ENCODE data around the gene TASP1. TPM values are rescaled to one million over a fixed set of nuclear protein-coding genes. Genes with fewer than 3 reads are reported as not detected.

TASP1 gene
- total and polyA plus RNA-seq, 10 of the 15 experiments (the other 5 are each of a cell fraction or from before 2014, with no cell fraction given) = 7.4 to 17.8 (median 10.5) TPM

GRCh38 chr20:13656721-13657368 is 18.1 kb upstream of the TASP1 start:
- Histone ChIP-seq H4K20me1 (ENCODE audit: control insufficient read depth, insufficient read depth) (no peaks in the 10 kb centered on the region), H2AFZ (ENCODE audit: control insufficient read depth, low read depth, low read length) (no peak overlapping the region), H3K9ac (ENCODE audit: control insufficient read depth, insufficient read depth, low read length) (no peak overlapping the region), H3K27ac (ENCODE audit: control insufficient read depth, insufficient read depth) (no peak overlapping the region), H3K4me1 (ENCODE audit: control insufficient read depth, insufficient read depth, low read length) (peaks cover 15% of the 10 kb centered on the region), H3K36me3 (ENCODE audit: control insufficient read depth in 2 of 2, insufficient read depth in 2 of 2, low read length in 1 of 2) (no peaks in the 10 kb centered on the region), H3K79me2 (ENCODE audit: control insufficient read depth, insufficient read depth, low read length) (no peaks in the 10 kb centered on the region), H3K27me3 (replicated peaks in 1 of 2; ENCODE audit: control insufficient read depth in 2 of 2, insufficient read depth in 2 of 2, low read length in 1 of 2) (no peaks in the 10 kb centered on the region), H3K4me3 (no peak overlapping the region), H3K4me2 (ENCODE audit: control insufficient read depth, insufficient read depth) (no peak overlapping the region), H3K9me3 (replicated peaks; ENCODE audit: control insufficient read depth, insufficient read depth, low read length) (no peaks in the 10 kb centered on the region)
- in situ Hi-C loops (cut with MboI) (no loop called here), intact Hi-C loops (cut with micrococcal nuclease; ENCODE audit: unreplicated experiment) (no loop called here)
- 73% methylated on average over 4 of the region's 4 CpGs for WGBS (ENCODE audit: insufficient coverage, insufficient replicate concordance, low lambda C conversion rate, missing lambda C conversion rate)
- ChIA-PET CTCF (no interaction called here), SMC1A (ENCODE audit: uncharacterized antibody, unreplicated experiment) (no interaction called here), POLR2A (no interaction called here), RAD21 (ENCODE audit: unreplicated experiment) (no interaction called here)
- no peak for ATAC-seq
- no peak for DNase-seq (ENCODE audit: low read depth, low spot score)
- no TSS peak for BruUV-seq (replicated peaks)
- FAIRE-seq = no peak
- no peak for TF ChIP-seq ZNF687 (IDR thresholded peaks at IDR 0.05)
- TF ChIP-seq ZBTB33 (IDR thresholded peaks at IDR 0.05) = no peak
- no peak for TF ChIP-seq REST (IDR thresholded peaks at IDR 0.05; ENCODE audit: low read depth, low read length)
- no peak for TF ChIP-seq KAT2A (conservative IDR thresholded peaks at IDR 0.05; ENCODE audit: control insufficient read depth, low read depth, low read length)
- no peak for TF ChIP-seq IRF4 (IDR thresholded peaks at IDR 0.05; ENCODE audit: low read depth, low read length)
- TF ChIP-seq MEF2A (IDR thresholded peaks at IDR 0.05; ENCODE audit: insufficient read depth, low read depth, low read length) = no peak
- no peak for TF ChIP-seq IKZF2 (IDR thresholded peaks at IDR 0.05)
- no peak for TF ChIP-seq NFYA (IDR thresholded peaks at IDR 0.05; ENCODE audit: borderline replicate concordance, low read depth, low read length)
- TF ChIP-seq BCLAF1 (IDR thresholded peaks at IDR 0.05) = no peak
- no peak for TF ChIP-seq TAF1 (IDR thresholded peaks at IDR 0.05; ENCODE audit: borderline replicate concordance, low read depth, low read length)
- TF ChIP-seq TARDBP (IDR thresholded peaks at IDR 0.05; ENCODE audit: borderline replicate concordance) = no peak

All from GM12878 (cell line).